GM21786 (cell line): ENCODE results near the gene HAP1.

Experiments
- ATAC-seq: cut with Tn5 transposase; IDR thresholded peaks from one replicate; pipeline ENCODE4 v1.9.1; 2021; ENCODE audit not compliant: unreplicated experiment

Gene HAP1

GRCh38 chr17:41766135-41766534 lies 31.7 kb upstream of the HAP1 start:
- no peak for ATAC-seq

- ATAC-seq, result no peak
Measured at GRCh38 chr17:41763327-41763726, 28.9 kb upstream of the HAP1 start.

GRCh38 chr17:41762841-41763240 lies 28.4 kb upstream of the HAP1 start:
- ATAC-seq, result no peak

DNA sequence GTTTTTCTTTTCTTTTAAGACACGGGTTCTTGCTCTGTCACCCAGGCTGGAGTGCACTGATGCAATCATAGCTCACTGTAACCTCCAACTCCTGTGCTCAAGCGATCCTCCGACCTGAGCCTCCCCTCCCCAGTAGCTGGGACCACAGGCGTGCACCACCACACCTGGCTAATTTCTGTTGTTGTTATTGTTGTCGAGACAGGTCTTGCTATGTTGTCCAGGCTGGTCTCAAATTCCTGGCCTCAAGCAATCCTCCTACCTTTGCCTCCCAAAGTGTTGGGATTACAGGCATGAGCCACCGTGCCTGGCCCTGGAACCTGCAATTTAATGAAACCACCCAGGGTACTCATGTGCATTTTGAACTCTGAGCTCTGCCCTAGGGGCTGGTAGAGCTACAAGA lies 27.9 kb upstream of the HAP1 start:
- no peak for ATAC-seq

GRCh38 chr17:41760878-41761277 lies 26.4 kb upstream of the HAP1 start:
- ATAC-seq, result no peak

GRCh38 chr17:41758601-41759000 lies 24.2 kb upstream of the HAP1 start:
- ATAC-seq, result no peak

- no peak for ATAC-seq
Measured at GRCh38 chr17:41754066-41754465, 19.6 kb upstream of the HAP1 start.

GRCh38 chr17:41751288-41751687 lies 16.8 kb upstream of the HAP1 start:
- ATAC-seq, result no peak

GRCh38 chr17:41750862-41751261 lies 16.4 kb upstream of the HAP1 start:
- ATAC-seq, result no peak

DNA sequence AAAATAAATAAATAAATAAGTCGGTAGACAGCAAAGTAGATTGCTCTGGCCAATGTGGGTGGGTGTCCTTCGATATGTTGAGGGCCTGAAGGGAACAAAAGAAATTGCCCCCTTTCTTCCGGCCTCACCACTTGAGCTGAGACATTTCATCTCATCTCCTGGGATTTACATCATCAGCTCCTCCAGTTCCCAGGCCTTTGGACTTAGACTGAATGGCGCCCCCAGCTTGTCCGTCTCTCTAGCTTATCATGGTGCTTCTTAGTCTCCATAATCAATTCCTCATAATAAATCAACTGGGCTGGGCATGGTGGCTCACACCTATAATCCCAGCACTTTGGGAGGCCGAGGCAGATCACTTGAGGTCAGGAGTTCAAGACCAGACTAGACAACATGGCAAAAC lies 13.8 kb upstream of the HAP1 start:
- ATAC-seq, result no peak

GRCh38 chr17:41741709-41742108 lies 7.3 kb upstream of the HAP1 start:
- no peak for ATAC-seq

- ATAC-seq, result no peak
Measured at GRCh38 chr17:41740506-41740905, 6.1 kb upstream of the HAP1 start.

- ATAC-seq, result no peak
Measured at GRCh38 chr17:41739661-41740352, 5.4 kb upstream of the HAP1 start.

DNA sequence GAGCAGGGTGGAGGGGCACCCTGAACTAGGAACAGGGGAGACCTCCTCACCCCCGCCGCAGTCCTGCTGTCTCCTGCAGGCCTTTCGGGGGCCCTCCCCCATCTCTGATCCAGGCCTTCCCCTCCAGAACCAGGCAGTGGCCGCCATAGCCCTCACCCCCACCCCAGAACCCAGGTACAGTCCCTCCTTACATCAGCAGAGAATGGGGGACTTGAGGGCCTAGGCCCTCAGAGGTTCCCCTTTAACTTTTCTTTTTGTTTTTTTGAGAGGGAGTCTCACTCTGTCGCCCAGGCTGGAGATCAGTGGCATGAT lies 4.3 kb upstream of the HAP1 start:
- ATAC-seq, result no peak

- no peak for ATAC-seq
Measured at GRCh38 chr17:41738077-41738800, 3.8 kb upstream of the HAP1 start.

GRCh38 chr17:41737680-41738023 lies 3.2 kb upstream of the HAP1 start:
- ATAC-seq, result no peak

- no peak for ATAC-seq
Measured at GRCh38 chr17:41736983-41737679, 2.7 kb upstream of the HAP1 start.

DNA sequence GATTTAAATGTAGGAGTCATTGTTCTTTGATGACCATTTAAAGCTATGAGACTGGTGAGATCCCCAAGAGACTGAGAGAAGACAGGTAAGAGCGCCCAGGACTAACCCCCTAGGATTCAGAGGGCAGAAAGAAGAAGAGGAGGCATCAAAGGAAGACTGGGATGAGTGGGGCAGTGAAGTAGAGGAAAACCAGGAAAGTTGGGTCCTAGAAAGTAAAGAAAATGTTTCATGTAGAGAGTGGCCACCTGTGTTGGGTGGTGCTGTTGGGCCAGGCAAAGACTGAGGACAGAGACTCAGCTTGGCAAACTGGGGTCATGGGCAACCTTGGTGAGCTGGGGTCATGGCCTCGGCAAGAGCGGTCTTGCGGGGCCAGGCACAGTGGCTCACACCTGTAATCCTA lies 1.3 kb upstream of the HAP1 start:
- ATAC-seq, result no peak

GRCh38 chr17:41734949-41735313 lies 488 bp upstream of the HAP1 start:
- ATAC-seq, result no peak

- no peak for ATAC-seq
Measured at GRCh38 chr17:41733348-41734138, 900 bp downstream of the HAP1 start.

GRCh38 chr17:41731836-41732235 lies 2.6 kb downstream of the HAP1 start:
- no peak for ATAC-seq

DNA sequence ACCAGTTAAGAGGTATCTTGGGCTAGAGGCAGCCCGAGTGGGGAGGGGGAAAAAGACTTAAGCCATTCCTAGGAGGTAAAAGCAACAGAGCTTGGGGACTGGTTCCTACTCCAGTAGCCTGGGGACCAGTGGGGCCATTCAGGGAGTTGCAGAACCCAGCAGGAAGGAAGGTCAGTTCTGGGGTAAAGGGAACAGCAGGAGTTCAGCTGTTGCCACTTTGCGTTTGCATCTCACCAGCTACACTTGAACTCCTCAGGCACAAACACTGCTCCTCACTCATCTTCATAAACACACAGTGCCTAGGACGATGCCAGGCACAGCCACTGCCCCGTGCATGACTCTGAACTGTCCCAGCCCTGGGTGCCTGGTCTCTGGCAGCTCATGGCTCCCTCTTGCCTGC lies 4.0 kb downstream of the HAP1 start:
- ATAC-seq, result no peak
